ENCODE data around the gene SLC9A2.

DNA sequence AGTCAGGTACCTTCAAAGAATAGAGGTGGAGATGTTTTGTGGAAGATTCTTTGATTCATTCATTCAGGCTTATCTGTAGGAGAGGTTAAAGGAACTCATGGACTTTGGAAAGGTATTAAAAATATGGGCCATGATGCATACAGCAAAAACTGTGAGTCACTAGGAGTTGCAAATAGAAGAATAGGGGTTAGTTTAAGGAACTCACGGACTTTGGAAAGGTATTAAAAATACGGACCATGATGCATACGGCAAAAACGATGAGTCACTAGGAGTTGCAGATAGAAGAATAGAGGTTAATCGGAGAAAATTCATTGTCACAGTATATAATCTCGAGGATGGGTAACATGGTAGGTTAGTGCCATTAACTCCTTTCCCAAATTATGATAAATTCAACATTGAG lies 41.2 kb downstream of the SLC9A2 start:
- no peak for TF ChIP-seq ZNF24 (IDR thresholded peaks at IDR 0.05)
- no peak for TF ChIP-seq CTCF (CRISPR knock-in tag; IDR thresholded peaks at IDR 0.05)
- no peak for TF ChIP-seq ZNF513 (CRISPR knock-in tag; conservative IDR thresholded peaks at IDR 0.05)
- TF ChIP-seq FOXA3 (CRISPR knock-in tag; IDR thresholded peaks at IDR 0.05), result no peak
- no peak for TF ChIP-seq KLF16 (CRISPR knock-in tag; IDR thresholded peaks at IDR 0.05)
- TF ChIP-seq SKIL (CRISPR knock-in tag; IDR thresholded peaks at IDR 0.05; ENCODE audit: borderline replicate concordance), result no peak
- no peak for TF ChIP-seq TBP (CRISPR knock-in tag; IDR thresholded peaks at IDR 0.05)
- no peak for TF ChIP-seq ZBTB8A (CRISPR knock-in tag; IDR thresholded peaks at IDR 0.05; ENCODE audit: borderline replicate concordance, low read depth)
- TF ChIP-seq ZFP37 (CRISPR knock-in tag; IDR thresholded peaks at IDR 0.05; ENCODE audit: borderline replicate concordance), result no peak

Measured in HepG2 (cell line).